ENCODE results near the gene PLXNA2. TPM values are rescaled to one million over a fixed set of nuclear protein-coding genes. Genes with fewer than 3 reads are reported as not detected.

The PLXNA2 gene
- total RNA-seq, 3 donors from 2014 or later = 0.15 to 0.71 (median 0.35) TPM

- no peaks in the 10 kb centered on the region for H3K36me3 Mint-ChIP-seq (ENCODE audit: insufficient read depth)
- peaks cover 14% of the 10 kb centered on the region for H3K27me3 Mint-ChIP-seq (ENCODE audit: low read depth)
- H3K9me3 Mint-ChIP-seq = no peaks in the 10 kb centered on the region
- H3K4me1 Mint-ChIP-seq (ENCODE audit: low read depth) = no peaks in the 10 kb centered on the region
- DNase-seq (no peak), ATAC-seq (no peak)
- no peak overlapping the region for H3K4me3 Mint-ChIP-seq
Observed at GRCh38 chr1:208228026-208228425, 16.2 kb downstream of the PLXNA2 start.

GRCh38 chr1:208227366-208227765 lies 16.8 kb downstream of the PLXNA2 start:
- ATAC-seq (no peak), DNase-seq (no peak)
- no peak overlapping the region for H3K4me3 Mint-ChIP-seq
- H3K4me1 Mint-ChIP-seq (ENCODE audit: low read depth) = no peaks in the 10 kb centered on the region
- peaks cover 17% of the 10 kb centered on the region for H3K27me3 Mint-ChIP-seq (ENCODE audit: low read depth)
- H3K9me3 Mint-ChIP-seq = no peaks in the 10 kb centered on the region
- H3K36me3 Mint-ChIP-seq (ENCODE audit: insufficient read depth) = no peaks in the 10 kb centered on the region

- Mint-ChIP-seq H3K9me3 (no peaks in the 10 kb centered on the region), H3K36me3 (ENCODE audit: insufficient read depth) (no peaks in the 10 kb centered on the region), H3K4me1 (ENCODE audit: low read depth) (no peaks in the 10 kb centered on the region), H3K27me3 (ENCODE audit: low read depth) (peaks cover 17% of the 10 kb centered on the region), H3K4me3 (no peak overlapping the region)
- ATAC-seq = no peak
- DNase-seq = no peak
Observed at GRCh38 chr1:208225954-208226937, 17.9 kb downstream of the PLXNA2 start.

GRCh38 chr1:208224192-208224713 lies 19.9 kb downstream of the PLXNA2 start:
- Mint-ChIP-seq H3K36me3 (ENCODE audit: insufficient read depth) (no peaks in the 10 kb centered on the region), H3K9me3 (no peaks in the 10 kb centered on the region), H3K4me1 (ENCODE audit: low read depth) (no peaks in the 10 kb centered on the region), H3K4me3 (no peak overlapping the region), H3K27me3 (ENCODE audit: low read depth) (peaks cover 8% of the 10 kb centered on the region)
- DNase-seq = no peak
- no peak for ATAC-seq

- no peaks in the 10 kb centered on the region for H3K4me1 Mint-ChIP-seq (ENCODE audit: low read depth)
- no peaks in the 10 kb centered on the region for H3K36me3 Mint-ChIP-seq (ENCODE audit: insufficient read depth)
- ATAC-seq = no peak
- peaks cover 8% of the 10 kb centered on the region for H3K27me3 Mint-ChIP-seq (ENCODE audit: low read depth)
- H3K4me3 Mint-ChIP-seq = no peak overlapping the region
- no peaks in the 10 kb centered on the region for H3K9me3 Mint-ChIP-seq
- no peak for DNase-seq
Observed at GRCh38 chr1:208223136-208223535, 21.0 kb downstream of the PLXNA2 start.

GRCh38 chr1:208222376-208223126 lies 21.6 kb downstream of the PLXNA2 start:
- no peaks in the 10 kb centered on the region for H3K9me3 Mint-ChIP-seq

GRCh38 chr1:208221291-208221622 lies 22.9 kb downstream of the PLXNA2 start:
- no peaks in the 10 kb centered on the region for H3K4me1 Mint-ChIP-seq (ENCODE audit: low read depth)
- no peak for DNase-seq
- H3K4me3 Mint-ChIP-seq = no peak overlapping the region
- H3K27me3 Mint-ChIP-seq (ENCODE audit: low read depth) = peaks cover 8% of the 10 kb centered on the region
- H3K9me3 Mint-ChIP-seq = no peaks in the 10 kb centered on the region
- H3K36me3 Mint-ChIP-seq (ENCODE audit: insufficient read depth) = no peaks in the 10 kb centered on the region
- ATAC-seq = no peak

More at GRCh38 chr1:208222376-208223126, 21.6 kb downstream of the PLXNA2 start:
- no peaks in the 10 kb centered on the region for H3K4me1 Mint-ChIP-seq (ENCODE audit: low read depth)
- H3K27me3 Mint-ChIP-seq (ENCODE audit: low read depth) = peaks cover 8% of the 10 kb centered on the region
- no peak overlapping the region for H3K4me3 Mint-ChIP-seq
- DNase-seq (no peak), ATAC-seq (no peak)
- H3K36me3 Mint-ChIP-seq (ENCODE audit: insufficient read depth) = no peaks in the 10 kb centered on the region

GRCh38 chr1:208219659-208220282 lies 24.4 kb downstream of the PLXNA2 start:
- Mint-ChIP-seq H3K9me3 (no peaks in the 10 kb centered on the region), H3K27me3 (ENCODE audit: low read depth) (peaks cover 6% of the 10 kb centered on the region), H3K4me3 (no peak overlapping the region), H3K36me3 (ENCODE audit: insufficient read depth) (no peaks in the 10 kb centered on the region), H3K4me1 (ENCODE audit: low read depth) (no peaks in the 10 kb centered on the region)
- no peak for ATAC-seq
- no peak for DNase-seq

- no peaks in the 10 kb centered on the region for H3K36me3 Mint-ChIP-seq (ENCODE audit: insufficient read depth)
- ATAC-seq = no peak
Observed at GRCh38 chr1:208219098-208219658, 25.0 kb downstream of the PLXNA2 start.

GRCh38 chr1:208218237-208219097 lies 25.7 kb downstream of the PLXNA2 start:
- no peaks in the 10 kb centered on the region for H3K9me3 Mint-ChIP-seq
- H3K27me3 Mint-ChIP-seq (ENCODE audit: low read depth) = peaks cover 3% of the 10 kb centered on the region

More at GRCh38 chr1:208219098-208219658, 25.0 kb downstream of the PLXNA2 start:
- Mint-ChIP-seq H3K27me3 (ENCODE audit: low read depth) (peaks cover 3% of the 10 kb centered on the region), H3K4me3 (no peak overlapping the region), H3K4me1 (ENCODE audit: low read depth) (no peaks in the 10 kb centered on the region), H3K9me3 (no peaks in the 10 kb centered on the region)
- no peak for DNase-seq

GRCh38 chr1:208217781-208218180 lies 26.4 kb downstream of the PLXNA2 start:
- Mint-ChIP-seq H3K4me3 (no peak overlapping the region), H3K36me3 (ENCODE audit: insufficient read depth) (no peaks in the 10 kb centered on the region), H3K4me1 (ENCODE audit: low read depth) (no peaks in the 10 kb centered on the region), H3K9me3 (no peaks in the 10 kb centered on the region), H3K27me3 (ENCODE audit: low read depth) (peaks cover 2% of the 10 kb centered on the region)
- DNase-seq (no peak), ATAC-seq (no peak)

More at GRCh38 chr1:208218237-208219097, 25.7 kb downstream of the PLXNA2 start:
- Mint-ChIP-seq H3K4me3 (no peak overlapping the region), H3K36me3 (ENCODE audit: insufficient read depth) (no peaks in the 10 kb centered on the region), H3K4me1 (ENCODE audit: low read depth) (no peaks in the 10 kb centered on the region)
- ATAC-seq = no peak
- no peak for DNase-seq

GRCh38 chr1:208216806-208217205 lies 27.4 kb downstream of the PLXNA2 start:
- H3K9me3 Mint-ChIP-seq = no peaks in the 10 kb centered on the region
- DNase-seq = no peak
- ATAC-seq = no peak
- H3K4me1 Mint-ChIP-seq (ENCODE audit: low read depth) = no peaks in the 10 kb centered on the region
- H3K27me3 Mint-ChIP-seq (ENCODE audit: low read depth) = no peaks in the 10 kb centered on the region
- H3K4me3 Mint-ChIP-seq = no peak overlapping the region
- no peaks in the 10 kb centered on the region for H3K36me3 Mint-ChIP-seq (ENCODE audit: insufficient read depth)

- no peaks in the 10 kb centered on the region for H3K4me1 Mint-ChIP-seq (ENCODE audit: low read depth)
- DNase-seq (no peak), ATAC-seq (no peak)
- H3K36me3 Mint-ChIP-seq (ENCODE audit: insufficient read depth) = no peaks in the 10 kb centered on the region
- no peak overlapping the region for H3K4me3 Mint-ChIP-seq
- peaks cover 2% of the 10 kb centered on the region for H3K27me3 Mint-ChIP-seq (ENCODE audit: low read depth)
- H3K9me3 Mint-ChIP-seq = no peaks in the 10 kb centered on the region
Observed at GRCh38 chr1:208216062-208216461, 28.1 kb downstream of the PLXNA2 start.
